WTC11 (cell line): ENCODE data around the gene STPG4.

Source experiments
- NR1H2 ChIP-seq: sonication (generic); formaldehyde crosslinking; IDR thresholded peaks from 2 replicates; pipeline ENCODE4 v1.9.0; 2021; ENCODE audit warnings: mild to moderate bottlenecking, moderate library complexity, missing genetic modification reagents
- SP1 ChIP-seq: sonication (generic); formaldehyde crosslinking; conservative IDR thresholded peaks from 2 replicates; pipeline ENCODE4 v1.8.1; 2022; ENCODE audit warnings: missing genetic modification reagents
- TEAD4 ChIP-seq: sonication (generic); formaldehyde crosslinking; IDR thresholded peaks from 2 replicates; pipeline ENCODE4 v1.8.0; 2022; ENCODE audit warnings: mild to moderate bottlenecking, missing genetic modification reagents
- TF ChIP-seq, protein P1 (sequence below): fragments of 200-600 bp; IDR thresholded peaks from 2 replicates; pipeline ENCODE4 v1.8.0; 2022; ENCODE audit warnings: antibody characterized with exemption

DNA sequence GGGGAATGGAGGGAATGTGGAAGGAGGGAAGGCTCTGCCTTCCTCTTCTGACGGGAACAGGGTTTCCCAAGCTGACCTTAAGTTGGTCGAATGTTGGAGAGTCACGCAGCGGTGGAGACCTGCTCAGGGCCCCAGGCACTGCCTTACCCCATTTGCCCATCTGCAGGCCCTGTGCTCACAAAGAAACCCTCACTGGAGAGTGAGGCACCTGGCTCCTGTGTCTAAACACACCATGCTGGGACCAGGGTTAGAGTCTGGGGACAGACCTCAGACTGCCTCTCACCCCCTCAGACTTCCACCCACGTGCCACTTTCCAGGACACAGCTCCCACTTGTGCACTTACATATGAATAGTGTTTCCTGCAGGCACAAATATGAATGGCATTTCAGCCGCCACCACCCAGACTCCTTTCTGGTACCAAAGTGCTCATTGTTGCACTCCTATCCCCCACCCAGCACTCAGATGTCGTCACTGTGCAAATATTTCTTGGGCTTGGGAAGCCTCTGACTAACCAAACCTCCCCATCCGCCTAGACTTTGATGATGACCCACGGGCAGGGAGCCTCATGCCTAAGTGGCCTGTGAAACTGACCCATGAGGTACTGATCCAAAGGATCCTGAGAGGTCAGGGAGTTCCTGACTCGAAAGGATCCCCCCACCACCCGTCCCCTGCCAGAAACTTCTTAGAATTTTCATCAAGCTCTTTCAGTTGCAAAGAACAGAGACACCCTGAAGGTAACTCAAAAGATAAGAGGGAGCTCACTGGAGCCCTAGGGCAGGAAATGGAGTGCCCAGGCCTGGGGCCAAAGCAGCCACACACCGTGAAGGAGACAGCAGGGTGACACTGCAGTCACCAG is 78.3 kb downstream of the STPG4 start:
- TF ChIP-seq SP1 (no peak), NR1H2 (CRISPR knock-in tag) (no peak), TEAD4 (CRISPR knock-in tag) (no peak)
- TF ChIP-seq, protein P1, sequence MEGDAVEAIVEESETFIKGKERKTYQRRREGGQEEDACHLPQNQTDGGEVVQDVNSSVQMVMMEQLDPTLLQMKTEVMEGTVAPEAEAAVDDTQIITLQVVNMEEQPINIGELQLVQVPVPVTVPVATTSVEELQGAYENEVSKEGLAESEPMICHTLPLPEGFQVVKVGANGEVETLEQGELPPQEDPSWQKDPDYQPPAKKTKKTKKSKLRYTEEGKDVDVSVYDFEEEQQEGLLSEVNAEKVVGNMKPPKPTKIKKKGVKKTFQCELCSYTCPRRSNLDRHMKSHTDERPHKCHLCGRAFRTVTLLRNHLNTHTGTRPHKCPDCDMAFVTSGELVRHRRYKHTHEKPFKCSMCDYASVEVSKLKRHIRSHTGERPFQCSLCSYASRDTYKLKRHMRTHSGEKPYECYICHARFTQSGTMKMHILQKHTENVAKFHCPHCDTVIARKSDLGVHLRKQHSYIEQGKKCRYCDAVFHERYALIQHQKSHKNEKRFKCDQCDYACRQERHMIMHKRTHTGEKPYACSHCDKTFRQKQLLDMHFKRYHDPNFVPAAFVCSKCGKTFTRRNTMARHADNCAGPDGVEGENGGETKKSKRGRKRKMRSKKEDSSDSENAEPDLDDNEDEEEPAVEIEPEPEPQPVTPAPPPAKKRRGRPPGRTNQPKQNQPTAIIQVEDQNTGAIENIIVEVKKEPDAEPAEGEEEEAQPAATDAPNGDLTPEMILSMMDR = no peak
